ENCODE data around the gene SLC30A7.

SLC30A7 gene

GRCh38 chr1:101017448-101017847 lies 121.6 kb downstream of the SLC30A7 start:
- H3K27ac ChIP-seq, result no peak overlapping the region
- TF ChIP-seq CTCF (IDR thresholded peaks at IDR 0.05) (no peak), ZFX (IDR thresholded peaks at IDR 0.05; ENCODE audit: borderline replicate concordance) (no peak)

- H3K27ac ChIP-seq, result no peak overlapping the region
- TF ChIP-seq CTCF (IDR thresholded peaks at IDR 0.05) (no peak), ZFX (IDR thresholded peaks at IDR 0.05; ENCODE audit: borderline replicate concordance) (no peak)
Observed at GRCh38 chr1:101022294-101022693, 126.4 kb downstream of the SLC30A7 start.

- TF ChIP-seq CTCF (IDR thresholded peaks at IDR 0.05) (no peak), ZFX (IDR thresholded peaks at IDR 0.05; ENCODE audit: borderline replicate concordance) (no peak)
Observed at GRCh38 chr1:101025283-101025656, 129.4 kb downstream of the SLC30A7 start.

GRCh38 chr1:101025657-101026429 lies 130.0 kb downstream of the SLC30A7 start, which contains the start of gene DPH5:
TSS of gene DPH5 (minus strand) at chr1:101025784. CDS start at chr1:101025443, 341 bp downstream.
- H3K27ac ChIP-seq, result peak within 1 kb of the TSS; percentile 65
- TF ChIP-seq ZFX (IDR thresholded peaks at IDR 0.05; ENCODE audit: borderline replicate concordance) (no peak), CTCF (IDR thresholded peaks at IDR 0.05) (no peak)

More at GRCh38 chr1:101025283-101025656, 129.4 kb downstream of the SLC30A7 start:
- H3K27ac ChIP-seq, result peak overlapping the region; percentile 65

DNA sequence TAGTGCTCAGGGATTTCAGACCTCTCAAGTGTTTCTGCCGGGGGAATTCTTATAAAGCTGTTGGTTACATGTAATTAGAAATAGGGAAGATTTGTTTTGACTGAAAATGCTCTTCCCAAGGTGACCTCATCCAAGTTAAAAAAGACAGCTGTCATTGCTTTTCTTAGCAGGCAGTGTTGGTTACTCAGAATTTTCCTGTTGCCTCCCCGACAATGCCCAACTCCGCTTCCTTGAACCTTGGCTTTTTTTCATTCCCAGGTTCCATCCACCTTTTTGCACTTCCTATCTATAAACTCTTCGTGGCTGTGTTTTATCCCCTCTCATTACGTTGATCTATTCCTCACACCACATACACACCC lies 130.5 kb downstream of the SLC30A7 start:
- TF ChIP-seq CTCF (IDR thresholded peaks at IDR 0.05) (no peak), ZFX (IDR thresholded peaks at IDR 0.05; ENCODE audit: borderline replicate concordance) (no peak)
- peak overlapping the region; percentile 65 for H3K27ac ChIP-seq

GRCh38 chr1:101027194-101027772 lies 131.4 kb downstream of the SLC30A7 start:
- TF ChIP-seq CTCF (IDR thresholded peaks at IDR 0.05) (no peak), ZFX (IDR thresholded peaks at IDR 0.05; ENCODE audit: borderline replicate concordance) (no peak)
- no peak overlapping the region for H3K27ac ChIP-seq

- H3K27ac ChIP-seq, result no peak overlapping the region
Observed at GRCh38 chr1:101028466-101028865, 132.6 kb downstream of the SLC30A7 start.

More at GRCh38 chr1:101028466-101028865, 132.6 kb downstream of the SLC30A7 start:
- TF ChIP-seq ZFX (IDR thresholded peaks at IDR 0.05; ENCODE audit: borderline replicate concordance) (no peak), CTCF (IDR thresholded peaks at IDR 0.05) (no peak)
